Measurements from ENCODE around the gene TBC1D22A. TPM values are rescaled to one million over a fixed set of nuclear protein-coding genes. Genes with fewer than 3 reads are reported as not detected.

The TBC1D22A gene
- total RNA-seq, 1 experiment from 2014 or later = 20.9 TPM

GRCh38 chr22:47168900-47169800 is 406.7 kb downstream of the TBC1D22A start:
- no peaks in the 10 kb centered on the region for H3K4me1 ChIP-seq (ENCODE audit: control insufficient read depth in 1 of 2, insufficient read depth in 2 of 2, low read length in 2 of 2)
- no peak overlapping the region for H2AFZ ChIP-seq (ENCODE audit: low read depth, low read length, poor library complexity, severe bottlenecking)
- no peaks in the 10 kb centered on the region for H3K27me3 ChIP-seq (ENCODE audit: insufficient read depth, low read length)
- no peaks in the 10 kb centered on the region for H3K9me3 ChIP-seq (ENCODE audit: control insufficient read depth in 1 of 2, insufficient read depth in 1 of 2, low read depth in 1 of 2, low read length in 2 of 2)
- DNase-seq (ENCODE audit: low read depth, low spot score) (no peak), ATAC-seq (peak; percentile 87)
- H3K4me2 ChIP-seq (ENCODE audit: low read length) = no peak overlapping the region
- H3K36me3 ChIP-seq (ENCODE audit: control insufficient read depth in 1 of 2, insufficient read depth in 2 of 2, low read length in 2 of 2) = no peaks in the 10 kb centered on the region
- no peaks in the 10 kb centered on the region for H3K79me2 ChIP-seq (ENCODE audit: insufficient read depth, low read length)
- intact Hi-C loops (cut with micrococcal nuclease) = no loop called here
- H3K9me2 ChIP-seq (ENCODE audit: insufficient read depth) = no peaks in the 10 kb centered on the region
- H3K9ac ChIP-seq (ENCODE audit: low read length) = no peak overlapping the region
- ChIA-PET POLR2A (no interaction called here), CTCF (interaction anchor here (1.0 kb wide), 1 partner anchor 370 kb away, joined by 3 read pairs; no protein-coding TSS in a partner anchor), RAD21 (ENCODE audit: low non-redundant PET in 1 of 2, low total read pairs in 2 of 2, uncharacterized antibody in 2 of 2, unreplicated experiment in 2 of 2) (no interaction called here)
- no peak overlapping the region for H3K27ac ChIP-seq (ENCODE audit: low read depth, low read length)
- H4K20me1 ChIP-seq (ENCODE audit: insufficient read depth) = no peaks in the 10 kb centered on the region
- no TSS peak for BruUV-seq (replicated peaks)
- no peak overlapping the region for H3K4me3 ChIP-seq (replicated peaks in 1 of 2; ENCODE audit: low read depth in 1 of 2, low read length in 2 of 2)
- TF ChIP-seq FOSL1 (IDR thresholded peaks at IDR 0.05; ENCODE audit: low read depth) = no peak
- no peak for TF ChIP-seq POLR2AphosphoS5 (IDR thresholded peaks at IDR 0.05; ENCODE audit: low read depth, low read length)
- peak; percentile 51; the same call in 1 of the 2 replicates for TF ChIP-seq RAD21 (IDR thresholded peaks at IDR 0.05; ENCODE audit: low read depth)
- no peak for TF ChIP-seq EZH2 (IDR thresholded peaks at IDR 0.05)
- TF ChIP-seq EGR1 (IDR thresholded peaks at IDR 0.05; ENCODE audit: low read depth) = no peak
- TF ChIP-seq REST (IDR thresholded peaks at IDR 0.05; ENCODE audit: low read depth) = no peak
- TF ChIP-seq MAX (IDR thresholded peaks at IDR 0.05) = no peak
- TF ChIP-seq, protein P1, sequence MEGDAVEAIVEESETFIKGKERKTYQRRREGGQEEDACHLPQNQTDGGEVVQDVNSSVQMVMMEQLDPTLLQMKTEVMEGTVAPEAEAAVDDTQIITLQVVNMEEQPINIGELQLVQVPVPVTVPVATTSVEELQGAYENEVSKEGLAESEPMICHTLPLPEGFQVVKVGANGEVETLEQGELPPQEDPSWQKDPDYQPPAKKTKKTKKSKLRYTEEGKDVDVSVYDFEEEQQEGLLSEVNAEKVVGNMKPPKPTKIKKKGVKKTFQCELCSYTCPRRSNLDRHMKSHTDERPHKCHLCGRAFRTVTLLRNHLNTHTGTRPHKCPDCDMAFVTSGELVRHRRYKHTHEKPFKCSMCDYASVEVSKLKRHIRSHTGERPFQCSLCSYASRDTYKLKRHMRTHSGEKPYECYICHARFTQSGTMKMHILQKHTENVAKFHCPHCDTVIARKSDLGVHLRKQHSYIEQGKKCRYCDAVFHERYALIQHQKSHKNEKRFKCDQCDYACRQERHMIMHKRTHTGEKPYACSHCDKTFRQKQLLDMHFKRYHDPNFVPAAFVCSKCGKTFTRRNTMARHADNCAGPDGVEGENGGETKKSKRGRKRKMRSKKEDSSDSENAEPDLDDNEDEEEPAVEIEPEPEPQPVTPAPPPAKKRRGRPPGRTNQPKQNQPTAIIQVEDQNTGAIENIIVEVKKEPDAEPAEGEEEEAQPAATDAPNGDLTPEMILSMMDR (IDR thresholded peaks at IDR 0.05 in 2 of 3, conservative IDR thresholded peaks at IDR 0.05 in 1 of 3; ENCODE audit: borderline replicate concordance in 1 of 3, insufficient read depth in 1 of 3, low read depth in 2 of 3, low read length in 2 of 3) = peak in 2 of 3 experiments; percentile 52 to 73; a peak in 4 of 6 replicates
